HCT116 (cell line): Measurements from ENCODE around the gene APOA5. TPM values are rescaled to one million over a fixed set of nuclear protein-coding genes. Genes with fewer than 3 reads are reported as not detected.

Experiments
- ATAC-seq: fragments of 200-7000 bp; cut with Tn5 transposase; 2 replicates; pipeline ENCODE4 v1.9.1; 2020; ENCODE audit warnings: mild to moderate bottlenecking, moderate library complexity
- BruUV-seq: library from RNA; stranded (reverse); fragments of 400-500 nt; replicated peaks from 2 replicates; lab custom pipeline; 2021; lab: Mats Ljungman, UMichigan
- CTCF ChIA-PET: fragments of 300-600 bp; sonication (Branson Sonifier 250); formaldehyde crosslinking; loops from one replicate; lab custom pipeline; 2021; ENCODE audit warnings: antibody characterized with exemption; lab: Charles Lee
- POLR2A ChIA-PET: fragments of 300-600, 350-600 bp; sonication (Branson Sonifier 250); formaldehyde crosslinking; loops from one replicate; lab custom pipeline; 2021; ENCODE audit warnings: antibody characterized with exemption; lab: Charles Lee
- RAD21 ChIA-PET, 2 experiments: fragments of 300-600 bp; sonication (Branson Sonifier 250); formaldehyde crosslinking; loops; one replicate each; lab custom pipeline; 2023; ENCODE audit warnings: low total read pairs in 2 of 2; ENCODE audit not compliant: uncharacterized antibody in 2 of 2, unreplicated experiment in 2 of 2, low non-redundant PET in 1 of 2; lab: Charles Lee
- DNase-seq: peaks from one replicate; pipeline ENCODE4 v3.0.0-alpha.2; 2010; ENCODE audit warnings: low read depth, low spot score
- H2AFZ ChIP-seq: fragments of 200-600 bp; shearing (Covaris generic), sonication (generic); 2 replicates; pipeline ENCODE4 v1.6.1; 2017; ENCODE audit warnings: low read depth, mixed run types, mixed read lengths, antibody characterized with exemption, low read length; ENCODE audit not compliant: poor library complexity, severe bottlenecking
- H3K27ac ChIP-seq: 2 replicates; pipeline ENCODE4 v1.5.1; 2012; ENCODE audit warnings: low read depth, low read length
- H3K27me3 ChIP-seq: fragments of 200-600 bp; sonication (generic); 2 replicates; pipeline ENCODE4 v1.6.1; 2016; ENCODE audit warnings: mixed run types, low read length, mixed read lengths; ENCODE audit not compliant: insufficient read depth
- H3K36me3 ChIP-seq, 2 experiments: fragments of 200-500 bp in 1 of 2; fragments of 200-600 bp in 1 of 2; sonication (Bioruptor generic) in 1 of 2; sonication (generic) in 1 of 2; 2 replicates each; pipeline versions ENCODE4 v1.5.1 to v1.6.1; 2014 to 2016; ENCODE audit warnings: low read length in 2 of 2, inconsistent platforms in 1 of 2, mixed read lengths in 1 of 2, mixed run types in 1 of 2; ENCODE audit not compliant: insufficient read depth in 2 of 2, control insufficient read depth in 1 of 2
- H3K4me1 ChIP-seq, 2 experiments: fragments of 200-600 bp in 1 of 2; sonication (generic) in 1 of 2; 2 replicates each; pipeline versions ENCODE4 v1.5.1 to v1.6.1; 2012 to 2017; ENCODE audit warnings: low read length in 2 of 2, inconsistent platforms in 1 of 2, mild to moderate bottlenecking in 1 of 2, mixed read lengths in 1 of 2, mixed run types in 1 of 2, moderate library complexity in 1 of 2; ENCODE audit not compliant: insufficient read depth in 2 of 2, control insufficient read depth in 1 of 2
- H3K4me2 ChIP-seq: fragments of 200-600 bp; sonication (generic); 2 replicates; pipeline ENCODE4 v1.6.1; 2017; ENCODE audit warnings: mixed run types, low read length, mixed read lengths
- H3K4me3 ChIP-seq, 2 experiments: fragments of 200-600 bp in 1 of 2; sonication (generic) in 1 of 2; replicated peaks in 1 of 2; 2 replicates each; pipeline ENCODE4 v1.5.1; 2011 to 2016; ENCODE audit warnings: low read length in 2 of 2, control low read depth in 1 of 2, low read depth in 1 of 2, mild to moderate bottlenecking in 1 of 2, mixed read lengths in 1 of 2, mixed run types in 1 of 2
- H3K79me2 ChIP-seq: fragments of 200-600 bp; sonication (generic); 2 replicates; pipeline ENCODE4 v1.6.1; 2017; ENCODE audit warnings: mild to moderate bottlenecking, mixed run types, low read length, moderate library complexity, mixed read lengths; ENCODE audit not compliant: insufficient read depth
- H3K9ac ChIP-seq: fragments of 200-600 bp; sonication (generic); 2 replicates; pipeline ENCODE4 v1.6.1; 2016; ENCODE audit warnings: low read length, mixed read lengths
- H3K9me2 ChIP-seq: fragments of 200-600 bp; sonication (generic), shearing (Covaris generic); 2 replicates; pipeline ENCODE4 v1.6.1; 2017; ENCODE audit warnings: mixed run types, mild to moderate bottlenecking, moderate library complexity; ENCODE audit not compliant: insufficient read depth
- H3K9me3 ChIP-seq, 2 experiments: fragments of 200-500 bp in 1 of 2; fragments of 200-600 bp in 1 of 2; sonication (Bioruptor generic) in 1 of 2; sonication (generic) in 1 of 2; 2 replicates each; pipeline ENCODE4 v1.6.1; 2014 to 2017; ENCODE audit warnings: low read length in 2 of 2, mixed read lengths in 2 of 2, inconsistent platforms in 1 of 2, low read depth in 1 of 2, mild to moderate bottlenecking in 1 of 2, mixed run types in 1 of 2, moderate library complexity in 1 of 2; ENCODE audit not compliant: control insufficient read depth in 1 of 2, insufficient read depth in 1 of 2
- H4K20me1 ChIP-seq: fragments of 200-600 bp; sonication (generic), shearing (Covaris generic); 2 replicates; pipeline ENCODE4 v1.6.1; 2017; ENCODE audit warnings: mixed run types, mild to moderate bottlenecking, moderate library complexity; ENCODE audit not compliant: insufficient read depth
- CBX3 ChIP-seq: IDR thresholded peaks from 2 replicates; pipeline ENCODE4 v1.6.1; 2012; ENCODE audit warnings: low read depth
- CEBPB ChIP-seq: IDR thresholded peaks from 2 replicates; pipeline ENCODE4 v1.6.1; 2012; ENCODE audit warnings: low read depth
- EGR1 ChIP-seq: IDR thresholded peaks from 2 replicates; pipeline ENCODE4 v1.6.1; 2012; ENCODE audit warnings: low read depth
- ELF1 ChIP-seq: IDR thresholded peaks from 2 replicates; pipeline ENCODE4 v1.6.1; 2012; ENCODE audit warnings: low read depth, borderline replicate concordance
- EZH2 ChIP-seq: fragments of 200-600 bp; sonication (generic); IDR thresholded peaks from 2 replicates; pipeline ENCODE4 v1.6.1; 2017; ENCODE audit warnings: antibody characterized with exemption, mixed run types
- EZH2phosphoT487 ChIP-seq: fragments of 200-600 bp; IDR thresholded peaks from 2 replicates; pipeline ENCODE4 v1.6.1; 2018; ENCODE audit warnings: antibody characterized with exemption, borderline replicate concordance
- JUND ChIP-seq: IDR thresholded peaks from 2 replicates; pipeline ENCODE4 v1.6.1; 2012
- RAD21 ChIP-seq: IDR thresholded peaks from 2 replicates; pipeline ENCODE4 v1.6.1; 2012; ENCODE audit warnings: low read depth, mild to moderate bottlenecking
- SIN3A ChIP-seq: IDR thresholded peaks from 2 replicates; pipeline ENCODE4 v1.6.1; 2012; ENCODE audit warnings: low read depth
- SP1 ChIP-seq: IDR thresholded peaks from 2 replicates; pipeline ENCODE4 v1.6.1; 2012; ENCODE audit warnings: low read depth
- TCF7L2 ChIP-seq: IDR thresholded peaks from 2 replicates; pipeline ENCODE4 v1.7.0; 2011; ENCODE audit warnings: borderline replicate concordance, inconsistent platforms; ENCODE audit not compliant: insufficient read depth, insufficient read length; ENCODE audit errors: extremely low read depth
- YY1 ChIP-seq: IDR thresholded peaks from 2 replicates; pipeline ENCODE4 v1.6.1; 2011; ENCODE audit warnings: low read length, low read depth, moderate library complexity, mild to moderate bottlenecking; ENCODE audit not compliant: insufficient replicate concordance; ENCODE audit errors: extremely low read depth
- ZFX ChIP-seq: fragments of 450-650 bp; IDR thresholded peaks from 2 replicates; pipeline ENCODE4 v1.6.1; 2017
- intact Hi-C: fragments of 100-400 bp; cut with micrococcal nuclease; formaldehyde crosslinking; loops from 2 replicates; pipeline ENCODE4 v1.10.0; 2022
- total RNA-seq: library from RNA; stranded (reverse); gene quantifications from one replicate; pipeline ENCODE4 v1.2.1, GENCODE V29; 2021; ENCODE audit not compliant: unreplicated experiment
- TF ChIP-seq, protein P1 (sequence below): IDR thresholded peaks from 2 replicates; pipeline ENCODE4 v1.6.1; 2012; ENCODE audit warnings: low read depth
- TF ChIP-seq, protein P2 (sequence below): IDR thresholded peaks from 2 replicates; pipeline ENCODE4 v1.6.1; 2012

Gene APOA5
- total RNA-seq, 1 experiment from 2014 or later, result 0.12 TPM

DNA sequence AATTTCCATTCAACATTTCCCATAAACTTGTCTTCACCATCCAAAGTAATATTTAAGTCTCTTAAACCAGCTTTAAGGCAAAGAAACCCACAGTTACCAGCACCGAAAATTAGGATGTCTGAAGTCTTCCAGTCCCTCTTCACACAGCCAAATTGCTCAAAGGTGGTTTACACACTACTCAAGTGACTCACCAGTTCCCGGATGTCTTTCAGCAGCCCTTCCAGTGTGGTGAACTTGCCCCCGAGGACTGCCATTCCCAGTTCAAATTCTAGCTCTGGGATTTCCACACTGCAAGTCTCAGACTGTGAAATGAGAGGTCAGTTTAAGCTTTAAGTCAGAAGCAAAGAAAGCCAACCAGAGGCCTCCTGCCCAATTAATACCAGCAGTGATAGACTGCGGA lies 9.0 kb downstream of the APOA5 start:
- H3K9ac ChIP-seq, result no peak overlapping the region
- no peak overlapping the region for H3K4me3 ChIP-seq
- DNase-seq (no peak), ATAC-seq (no peak)
- no TSS peak for BruUV-seq
- no peaks in the 10 kb centered on the region for H4K20me1 ChIP-seq
- ChIA-PET POLR2A (no interaction called here), RAD21 (interaction anchor here in 1 of 2 experiments (0.6 kb wide), 1 partner anchor 72 kb away, joined by 3 read pairs; no protein-coding TSS in a partner anchor), CTCF (interaction anchor here (0.9 kb wide), 1 partner anchor 8 kb away, joined by 3 read pairs; the partner anchor contains the start of gene APOA5)
- intact Hi-C loops, result no loop called here
- H3K27me3 ChIP-seq, result no peaks in the 10 kb centered on the region
- H3K79me2 ChIP-seq, result peaks cover 24% of the 10 kb centered on the region
- H3K9me3 ChIP-seq, result no peaks in the 10 kb centered on the region
- no peak overlapping the region for H3K4me2 ChIP-seq
- peaks cover 59 to 73% of the 10 kb centered on the region in 2 experiments; a peak in 3 of 4 replicates for H3K36me3 ChIP-seq
- peaks cover 5% of the 10 kb centered on the region in 2 experiments; a peak in 3 of 4 replicates for H3K4me1 ChIP-seq
- TF ChIP-seq, protein P1, sequence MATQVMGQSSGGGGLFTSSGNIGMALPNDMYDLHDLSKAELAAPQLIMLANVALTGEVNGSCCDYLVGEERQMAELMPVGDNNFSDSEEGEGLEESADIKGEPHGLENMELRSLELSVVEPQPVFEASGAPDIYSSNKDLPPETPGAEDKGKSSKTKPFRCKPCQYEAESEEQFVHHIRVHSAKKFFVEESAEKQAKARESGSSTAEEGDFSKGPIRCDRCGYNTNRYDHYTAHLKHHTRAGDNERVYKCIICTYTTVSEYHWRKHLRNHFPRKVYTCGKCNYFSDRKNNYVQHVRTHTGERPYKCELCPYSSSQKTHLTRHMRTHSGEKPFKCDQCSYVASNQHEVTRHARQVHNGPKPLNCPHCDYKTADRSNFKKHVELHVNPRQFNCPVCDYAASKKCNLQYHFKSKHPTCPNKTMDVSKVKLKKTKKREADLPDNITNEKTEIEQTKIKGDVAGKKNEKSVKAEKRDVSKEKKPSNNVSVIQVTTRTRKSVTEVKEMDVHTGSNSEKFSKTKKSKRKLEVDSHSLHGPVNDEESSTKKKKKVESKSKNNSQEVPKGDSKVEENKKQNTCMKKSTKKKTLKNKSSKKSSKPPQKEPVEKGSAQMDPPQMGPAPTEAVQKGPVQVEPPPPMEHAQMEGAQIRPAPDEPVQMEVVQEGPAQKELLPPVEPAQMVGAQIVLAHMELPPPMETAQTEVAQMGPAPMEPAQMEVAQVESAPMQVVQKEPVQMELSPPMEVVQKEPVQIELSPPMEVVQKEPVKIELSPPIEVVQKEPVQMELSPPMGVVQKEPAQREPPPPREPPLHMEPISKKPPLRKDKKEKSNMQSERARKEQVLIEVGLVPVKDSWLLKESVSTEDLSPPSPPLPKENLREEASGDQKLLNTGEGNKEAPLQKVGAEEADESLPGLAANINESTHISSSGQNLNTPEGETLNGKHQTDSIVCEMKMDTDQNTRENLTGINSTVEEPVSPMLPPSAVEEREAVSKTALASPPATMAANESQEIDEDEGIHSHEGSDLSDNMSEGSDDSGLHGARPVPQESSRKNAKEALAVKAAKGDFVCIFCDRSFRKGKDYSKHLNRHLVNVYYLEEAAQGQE, result no peak
- no peak for TF ChIP-seq YY1
- H3K9me2 ChIP-seq, result no peaks in the 10 kb centered on the region
- no peak overlapping the region for H3K27ac ChIP-seq
- no peak overlapping the region for H2AFZ ChIP-seq

DNA sequence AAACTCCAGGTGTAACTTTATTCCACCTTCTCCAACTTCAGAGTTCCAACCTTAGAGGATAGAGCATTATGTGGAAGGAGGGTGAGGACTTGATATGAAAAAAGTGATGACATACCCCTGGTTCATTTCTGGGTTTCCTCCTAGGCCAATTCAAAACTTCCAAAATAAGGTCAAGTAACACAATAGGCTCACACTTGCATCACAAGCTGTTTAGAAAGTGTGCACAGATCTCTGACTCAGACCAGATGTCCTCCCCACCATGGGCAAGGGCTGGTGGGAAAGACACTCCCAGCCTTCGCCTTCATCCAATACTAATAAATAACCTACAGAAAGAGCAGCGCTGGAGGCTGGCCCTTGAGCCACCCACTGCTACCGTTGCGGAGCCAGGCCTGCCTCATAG lies 13.1 kb downstream of the APOA5 start:
- H3K9me2 ChIP-seq, result no peaks in the 10 kb centered on the region
- BruUV-seq, result TSS peak; percentile 12
- H3K27ac ChIP-seq, result no peak overlapping the region
- TF ChIP-seq EZH2phosphoT487, result no peak
- TF ChIP-seq ELF1, result no peak
- TF ChIP-seq ZFX, result no peak
- TF ChIP-seq SP1, result no peak
- TF ChIP-seq JUND, result no peak
- no peak for TF ChIP-seq SIN3A
- TF ChIP-seq EGR1, result no peak
- TF ChIP-seq RAD21, result no peak
- no peak for TF ChIP-seq EZH2
- TF ChIP-seq TCF7L2, result no peak
- no peak for TF ChIP-seq CEBPB
- TF ChIP-seq, protein P2, sequence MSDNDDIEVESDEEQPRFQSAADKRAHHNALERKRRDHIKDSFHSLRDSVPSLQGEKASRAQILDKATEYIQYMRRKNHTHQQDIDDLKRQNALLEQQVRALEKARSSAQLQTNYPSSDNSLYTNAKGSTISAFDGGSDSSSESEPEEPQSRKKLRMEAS, result no peak
- TF ChIP-seq CBX3, result no peak
- no peak overlapping the region for H2AFZ ChIP-seq
- RAD21 ChIA-PET, result no interaction called here
- DNase-seq (no peak), ATAC-seq (no peak)
- peaks cover 3 to 6% of the 10 kb centered on the region in 2 experiments; a peak in 2 of 4 replicates for H3K4me1 ChIP-seq
- peaks cover 6% of the 10 kb centered on the region; the same call in 1 of the 2 replicates for H3K79me2 ChIP-seq
- H3K27me3 ChIP-seq, result no peaks in the 10 kb centered on the region
- POLR2A ChIA-PET, result no interaction called here
- H3K4me2 ChIP-seq, result no peak overlapping the region
- no peak overlapping the region for H3K4me3 ChIP-seq
- no peaks in the 10 kb centered on the region for H4K20me1 ChIP-seq
- intact Hi-C loops, result no loop called here
- CTCF ChIA-PET, result no interaction called here
- H3K9ac ChIP-seq, result no peak overlapping the region
- peaks cover 36 to 49% of the 10 kb centered on the region in 2 experiments; a peak in 3 of 4 replicates for H3K36me3 ChIP-seq
- H3K9me3 ChIP-seq, result no peaks in the 10 kb centered on the region
